SW480 (cell line): Measurements from ENCODE around the gene ZBTB9.
"Not testable (repeated sequence)": the region's sequence is repeated elsewhere in the genome, so short reads cannot be mapped to it uniquely, and the experiment has no call there.

Experiments used
- DNase-seq: peaks from one replicate; pipeline ENCODE4 v3.0.0-alpha.2; 2016; ENCODE audit warnings: low spot score

The ZBTB9 gene

GRCh38 chr6:33466075-33466735 is 11.8 kb downstream of the ZBTB9 start:
- DNase-seq, result no peak

- DNase-seq, result no peak
Observed at GRCh38 chr6:33467091-33467490, 12.7 kb downstream of the ZBTB9 start.

- no peak for DNase-seq
Observed at GRCh38 chr6:33469661-33470060, 15.3 kb downstream of the ZBTB9 start.

GRCh38 chr6:33477864-33478263 is 23.5 kb downstream of the ZBTB9 start:
- no peak for DNase-seq

GRCh38 chr6:33481192-33481591 is 26.8 kb downstream of the ZBTB9 start:
- no peak for DNase-seq

GRCh38 chr6:33482620-33483019 is 28.2 kb downstream of the ZBTB9 start:
- DNase-seq, result not testable (repeated sequence)

- no peak for DNase-seq
Observed at GRCh38 chr6:33483678-33484077, 29.3 kb downstream of the ZBTB9 start.

GRCh38 chr6:33484673-33485262 is 30.4 kb downstream of the ZBTB9 start:
- DNase-seq, result not testable (repeated sequence)

GRCh38 chr6:33485680-33486079 is 31.3 kb downstream of the ZBTB9 start:
- not testable (repeated sequence) for DNase-seq

GRCh38 chr6:33488339-33488738 is 34.0 kb downstream of the ZBTB9 start:
- DNase-seq, result no peak

- peak; percentile 31 for DNase-seq
Observed at GRCh38 chr6:33490198-33490597, 35.8 kb downstream of the ZBTB9 start.

GRCh38 chr6:33490621-33491020 is 36.2 kb downstream of the ZBTB9 start:
- no peak for DNase-seq

- DNase-seq, result no peak
Observed at GRCh38 chr6:33492093-33492492, 37.7 kb downstream of the ZBTB9 start.

- DNase-seq, result no peak
Observed at GRCh38 chr6:33497157-33497556, 42.8 kb downstream of the ZBTB9 start.

- DNase-seq, result no peak
Observed at GRCh38 chr6:33502486-33502885, 48.1 kb downstream of the ZBTB9 start.

- no peak for DNase-seq
Observed at GRCh38 chr6:33504486-33504885, 50.1 kb downstream of the ZBTB9 start.

GRCh38 chr6:33505548-33506370 is 51.4 kb downstream of the ZBTB9 start:
- DNase-seq, result no peak
